Panc1 (cell line): ENCODE results near the gene REX1BD. TPM values are rescaled to one million over a fixed set of nuclear protein-coding genes. Genes with fewer than 3 reads are reported as not detected.

Source experiments
- ATAC-seq: fragments of 200-7000 bp; cut with Tn5 transposase; 2 replicates; pipeline ENCODE4 v1.9.1; 2020; ENCODE audit warnings: mild to moderate bottlenecking, moderate library complexity
- BruUV-seq: library from RNA; stranded (reverse); fragments of 400-500 nt; replicated peaks from 2 replicates; lab custom pipeline; 2021; lab: Mats Ljungman, UMichigan
- CTCF ChIA-PET: fragments of 300-600 bp; sonication (Branson Sonifier 250); formaldehyde crosslinking; loops from one replicate; lab custom pipeline; 2022; ENCODE audit warnings: antibody characterized with exemption; lab: Charles Lee
- POLR2A ChIA-PET: fragments of 300-600 bp; sonication (Branson Sonifier 250); formaldehyde crosslinking; loops from one replicate; lab custom pipeline; 2022; ENCODE audit warnings: antibody characterized with exemption; lab: Charles Lee
- DNase-seq: peaks from one replicate; pipeline ENCODE4 v3.0.0-alpha.2; 2010; ENCODE audit warnings: low read depth, low spot score
- H3K27ac ChIP-seq: 2 replicates; pipeline ENCODE4 v1.5.1; 2011; ENCODE audit warnings: mild to moderate bottlenecking, low read length, inconsistent platforms
- H3K27me3 ChIP-seq: fragments of 200-500 bp; sonication (Bioruptor generic); 2 replicates; pipeline ENCODE4 v1.6.0; 2014; ENCODE audit warnings: low read length, inconsistent platforms; ENCODE audit not compliant: control insufficient read depth, insufficient read depth
- H3K36me3 ChIP-seq: fragments of 200-500 bp; sonication (Bioruptor generic); 2 replicates; pipeline ENCODE4 v1.5.1; 2014; ENCODE audit warnings: inconsistent platforms, mild to moderate bottlenecking, low read length, moderate library complexity; ENCODE audit not compliant: control insufficient read depth, insufficient read depth
- H3K4me1 ChIP-seq: 2 replicates; pipeline ENCODE4 v1.5.1; 2011; ENCODE audit warnings: inconsistent platforms, mild to moderate bottlenecking, low read length, moderate library complexity; ENCODE audit not compliant: control insufficient read depth, insufficient read depth
- H3K4me3 ChIP-seq, 2 experiments: 2 replicates each; pipeline ENCODE4 v1.5.1; 2011 to 2012; ENCODE audit warnings: low read depth in 2 of 2, low read length in 2 of 2, mild to moderate bottlenecking in 2 of 2, inconsistent platforms in 1 of 2, moderate library complexity in 1 of 2
- H3K9me3 ChIP-seq: fragments of 200-500 bp; sonication (Bioruptor generic); 2 replicates; pipeline ENCODE4 v1.5.1; 2014; ENCODE audit warnings: low read depth, mild to moderate bottlenecking, inconsistent platforms, low read length, moderate library complexity; ENCODE audit not compliant: control insufficient read depth, insufficient read depth
- CTCF ChIP-seq: fragments of 450-650 bp; IDR thresholded peaks from 2 replicates; pipeline ENCODE4 v1.5.1; 2017; ENCODE audit warnings: mild to moderate bottlenecking
- POLR2AphosphoS5 ChIP-seq: IDR thresholded peaks from 2 replicates; pipeline ENCODE4 v1.6.1; 2012; ENCODE audit warnings: mild to moderate bottlenecking, low read depth, low read length, moderate library complexity
- REST ChIP-seq, 2 experiments: IDR thresholded peaks; 2 replicates each; pipeline ENCODE4 v1.6.1; 2011 to 2012; ENCODE audit warnings: low read depth in 2 of 2, control low read depth in 1 of 2, low read length in 1 of 2, mild to moderate bottlenecking in 1 of 2, moderate library complexity in 1 of 2; ENCODE audit not compliant: insufficient read depth in 1 of 2
- SIN3A ChIP-seq: IDR thresholded peaks from 2 replicates; pipeline ENCODE4 v1.6.1; 2012; ENCODE audit warnings: low read depth, mild to moderate bottlenecking, low read length, moderate library complexity, borderline replicate concordance; ENCODE audit not compliant: insufficient read depth
- TCF7L2 ChIP-seq: IDR thresholded peaks from 2 replicates; pipeline ENCODE4 v1.6.1; 2011; ENCODE audit warnings: mild to moderate bottlenecking, low read depth, low read length, inconsistent platforms
- in situ Hi-C: cut with HindIII; loops from 2 replicates; pipeline ENCODE4 v1.10.0; 2016; ENCODE audit warnings: low sequenced_read_pairs, low pct_unique_long_range_greater_than_20kb
- intact Hi-C: fragments of 100-400 bp; cut with micrococcal nuclease; formaldehyde crosslinking; loops from one replicate; pipeline ENCODE4 v1.10.0; 2022; ENCODE audit not compliant: unreplicated experiment
- total RNA-seq: library from RNA; stranded (reverse); gene quantifications from one replicate; pipeline ENCODE4 v1.2.1, GENCODE V29; 2021; ENCODE audit not compliant: unreplicated experiment

Gene REX1BD
- total RNA-seq, 1 experiment from 2014 or later: 32.0 TPM

- Histone ChIP-seq H3K27ac (no peak overlapping the region), H3K4me3 (no peak overlapping the region), H3K9me3 (no peaks in the 10 kb centered on the region), H3K27me3 (no peaks in the 10 kb centered on the region), H3K36me3 (no peaks in the 10 kb centered on the region), H3K4me1 (no peaks in the 10 kb centered on the region)
- ATAC-seq (no peak), DNase-seq (no peak)
- no TSS peak for BruUV-seq
- in situ Hi-C loops: no loop called here
- ChIA-PET CTCF (interaction anchor here (1.0 kb wide), 1 partner anchor 9 kb away, joined by 5 read pairs; the partner anchor contains the start of gene REX1BD), POLR2A (no interaction called here)
- intact Hi-C loops: no loop called here
- TF ChIP-seq TCF7L2: no peak
- TF ChIP-seq POLR2AphosphoS5: no peak
- no peak for TF ChIP-seq CTCF
- no peak for TF ChIP-seq SIN3A
- TF ChIP-seq REST (IDR thresholded peaks at IDR 0.05; ENCODE audit: insufficient read depth in 1 of 2, low read depth in 2 of 2, low read length in 1 of 2): no peak
These were observed 8.3 kb upstream of the REX1BD start for GRCh38 chr19:18580311-18580710.

GRCh38 chr19:18586306-18586705, 2.3 kb upstream of the REX1BD start:
- ChIA-PET CTCF (no interaction called here), POLR2A (no interaction called here)
- no peaks in the 10 kb centered on the region; the same call in 1 of the 2 replicates for H3K36me3 ChIP-seq
- in situ Hi-C loops (no loop called here), intact Hi-C loops (no loop called here)
- H3K9me3 ChIP-seq: no peaks in the 10 kb centered on the region
- no peak overlapping the region for H3K4me3 ChIP-seq
- H3K27ac ChIP-seq: no peak overlapping the region
- H3K27me3 ChIP-seq: no peaks in the 10 kb centered on the region
- H3K4me1 ChIP-seq: no peaks in the 10 kb centered on the region
- ATAC-seq (no peak), DNase-seq (no peak)
- BruUV-seq: no TSS peak
- no peak for TF ChIP-seq REST (IDR thresholded peaks at IDR 0.05; ENCODE audit: insufficient read depth in 1 of 2, low read depth in 2 of 2, low read length in 1 of 2)
- no peak for TF ChIP-seq POLR2AphosphoS5
